ENCODE data around the gene FARP1.
"Not testable (repeated sequence)": the region's sequence is repeated elsewhere in the genome, so short reads cannot be mapped to it uniquely, and the experiment has no call there.

The FARP1 gene

GRCh38 chr13:98260357-98261164, 117.7 kb downstream of the FARP1 start:
- no peak for DNase-seq (ENCODE audit: low read depth)

- no peak for DNase-seq (ENCODE audit: low read depth)
These were observed 118.3 kb downstream of the FARP1 start for GRCh38 chr13:98261165-98261702.

GRCh38 chr13:98262292-98262691, 119.4 kb downstream of the FARP1 start:
- DNase-seq (ENCODE audit: low read depth), result no peak

GRCh38 chr13:98263841-98264240, 120.9 kb downstream of the FARP1 start:
- DNase-seq (ENCODE audit: low read depth), result no peak

- no peak for DNase-seq (ENCODE audit: low read depth)
These were observed 122.0 kb downstream of the FARP1 start for GRCh38 chr13:98264877-98265276.

- no peak for DNase-seq (ENCODE audit: low read depth)
These were observed 123.0 kb downstream of the FARP1 start for GRCh38 chr13:98265692-98266551.

GRCh38 chr13:98267080-98267912, 124.4 kb downstream of the FARP1 start:
- no peak for DNase-seq (ENCODE audit: low read depth)

DNA sequence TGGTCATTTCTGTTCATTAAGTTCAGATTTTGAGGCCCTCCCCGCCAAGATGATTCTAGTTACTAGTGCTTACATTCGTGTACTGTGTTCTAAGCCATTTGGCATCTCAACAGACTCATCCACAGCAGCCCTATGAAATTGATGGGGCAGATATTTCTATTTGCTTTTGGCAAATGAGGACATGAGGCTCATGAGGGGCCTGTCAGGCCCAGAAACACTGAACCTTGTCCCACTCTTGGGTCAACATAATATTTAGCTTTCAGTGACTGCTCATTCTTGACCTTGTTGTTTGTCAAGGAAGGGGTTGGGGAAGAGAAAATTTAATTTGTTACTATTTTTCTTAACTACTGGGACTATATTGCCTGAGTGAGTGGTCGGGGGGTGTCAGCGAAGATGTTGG, 126.5 kb downstream of the FARP1 start:
- DNase-seq (ENCODE audit: low read depth), result no peak

GRCh38 chr13:98270819-98271218, 127.9 kb downstream of the FARP1 start:
- DNase-seq (ENCODE audit: low read depth), result no peak

DNA sequence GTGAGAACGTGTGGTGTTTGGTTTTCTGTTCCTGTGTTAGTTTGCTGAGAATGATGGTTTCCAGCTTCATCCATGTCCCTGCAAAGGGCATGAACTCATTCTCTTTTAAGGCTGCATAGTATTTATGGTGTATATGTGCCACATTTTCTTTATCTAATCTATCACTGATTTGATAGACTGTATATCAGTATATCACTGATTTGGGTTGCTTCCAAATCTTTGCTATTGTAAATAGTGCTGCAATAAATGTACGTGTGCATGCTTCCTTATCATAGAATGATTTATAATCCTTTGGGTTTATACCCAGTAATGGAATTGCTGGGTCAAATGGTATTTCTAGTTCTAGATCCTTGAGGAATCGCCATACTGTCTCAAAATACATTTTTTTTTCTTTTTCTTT, 128.8 kb downstream of the FARP1 start:
- DNase-seq (ENCODE audit: low read depth), result not testable (repeated sequence)

DNA sequence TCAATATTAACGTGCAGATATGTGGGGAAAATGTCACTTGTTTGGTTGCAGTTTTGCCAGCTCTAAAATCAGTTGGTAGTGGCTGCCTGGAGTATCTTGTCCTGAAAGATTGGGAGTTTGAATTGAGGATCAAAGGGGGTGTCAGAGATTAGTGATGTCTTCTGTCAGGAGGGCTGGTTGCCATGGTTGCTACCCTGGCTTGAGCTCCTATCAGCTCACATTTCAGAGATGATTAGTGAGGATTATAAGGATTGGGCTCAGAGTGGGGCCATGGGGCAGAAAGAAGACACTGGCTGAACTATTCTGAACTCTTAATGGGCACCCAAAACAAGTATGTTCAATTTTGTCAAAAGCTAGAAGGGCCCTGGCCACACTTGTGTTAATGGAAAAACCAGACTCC, 129.7 kb downstream of the FARP1 start:
- no peak for DNase-seq (ENCODE audit: low read depth)

GRCh38 chr13:98273067-98273823, 130.4 kb downstream of the FARP1 start:
- no peak for DNase-seq (ENCODE audit: low read depth)

DNA sequence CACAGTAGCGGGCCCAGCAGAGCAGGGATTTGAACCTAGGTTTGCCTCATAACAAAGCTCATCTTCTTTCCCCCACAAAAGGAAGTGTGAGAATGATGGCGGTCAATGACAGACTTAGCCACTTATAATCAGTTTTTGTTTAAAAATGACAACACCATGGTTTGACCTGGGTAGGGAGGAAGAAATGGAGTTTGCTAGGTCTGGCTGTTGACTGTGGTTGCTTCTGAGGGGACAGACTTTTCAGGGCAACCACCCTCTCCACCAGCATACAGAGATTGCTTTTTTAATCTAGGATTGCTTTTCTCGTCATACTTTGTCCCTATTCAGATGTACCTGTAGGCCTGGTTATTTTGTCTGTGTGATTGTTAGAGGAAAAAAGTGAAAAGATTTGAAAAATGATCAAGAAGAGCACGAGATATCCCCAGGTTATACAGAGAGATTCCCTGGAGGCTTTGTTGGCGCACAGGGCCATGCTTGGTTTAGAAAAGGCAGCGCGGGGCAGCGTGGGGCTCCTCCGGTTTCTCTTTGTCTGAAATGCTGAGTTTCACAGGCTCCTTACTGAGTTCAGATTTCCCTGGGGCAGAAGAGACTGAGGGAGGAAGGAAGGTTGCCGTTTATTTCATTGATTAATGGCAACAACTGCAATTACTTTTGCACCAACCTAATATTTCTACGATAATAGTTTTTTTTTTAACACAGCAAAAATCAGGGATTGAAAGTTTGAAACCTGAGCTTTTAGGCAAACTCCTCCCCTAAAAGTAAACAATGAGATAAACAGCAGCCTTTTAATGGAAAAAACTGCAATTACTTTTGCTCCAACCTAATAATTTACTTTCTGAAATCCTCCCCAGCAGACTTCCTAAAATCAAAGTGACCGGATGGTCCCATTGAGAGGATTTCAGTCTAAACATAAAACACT, 131.2 kb downstream of the FARP1 start:
- DNase-seq (ENCODE audit: low read depth), result no peak

DNA sequence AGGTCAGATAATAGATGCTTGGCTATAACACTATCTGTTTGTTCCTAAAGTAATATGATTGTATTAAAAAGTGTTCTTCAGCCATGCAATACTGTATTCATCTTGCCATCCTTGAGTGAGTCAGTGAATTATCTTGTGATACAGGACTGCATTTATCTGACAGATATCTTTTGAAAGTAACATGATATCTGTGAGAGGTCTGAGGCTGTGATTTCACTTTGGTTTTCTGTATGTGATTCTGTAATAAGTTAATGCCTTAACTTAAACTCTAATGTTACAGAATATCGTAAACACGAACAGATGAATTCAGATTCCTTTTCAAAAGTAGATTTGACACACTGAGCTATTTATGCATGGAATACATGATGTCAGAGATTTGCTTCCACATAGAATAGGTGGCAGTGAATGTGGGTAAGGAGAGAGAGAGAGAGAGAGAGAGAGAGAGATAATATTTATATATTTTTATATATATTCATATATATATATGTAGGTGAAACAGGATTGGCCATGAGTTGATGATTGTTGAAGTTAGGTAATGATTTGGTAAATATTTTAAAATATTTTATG, 132.1 kb downstream of the FARP1 start:
- peak; percentile 67 for DNase-seq (ENCODE audit: low read depth)

DNA sequence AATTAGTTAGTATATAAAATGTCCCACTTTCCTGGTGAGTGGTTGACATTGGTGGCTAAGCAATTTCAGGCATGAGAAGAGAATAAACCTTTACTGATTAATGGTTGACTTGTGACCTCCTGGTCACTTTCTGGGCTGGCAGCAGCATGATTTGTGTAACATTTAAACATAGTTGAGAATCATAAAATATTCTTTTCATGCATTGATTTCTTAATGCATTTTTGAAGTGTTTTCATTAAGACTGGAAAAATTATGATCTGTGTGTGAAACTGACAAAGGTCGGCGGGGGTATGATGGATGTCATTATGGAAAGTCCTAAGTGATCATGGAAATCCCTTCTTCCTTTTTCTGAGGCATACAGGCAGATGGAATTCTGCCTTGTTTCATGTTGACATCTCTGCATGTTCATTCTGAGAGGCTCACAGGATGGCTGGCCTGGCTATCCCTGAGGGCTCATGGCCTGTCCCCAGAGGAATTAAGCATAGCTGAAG, 132.8 kb downstream of the FARP1 start:
- DNase-seq (ENCODE audit: low read depth), result peak; percentile 83

GRCh38 chr13:98276486-98276885, 133.6 kb downstream of the FARP1 start:
- DNase-seq (ENCODE audit: low read depth), result peak; percentile 45

DNA sequence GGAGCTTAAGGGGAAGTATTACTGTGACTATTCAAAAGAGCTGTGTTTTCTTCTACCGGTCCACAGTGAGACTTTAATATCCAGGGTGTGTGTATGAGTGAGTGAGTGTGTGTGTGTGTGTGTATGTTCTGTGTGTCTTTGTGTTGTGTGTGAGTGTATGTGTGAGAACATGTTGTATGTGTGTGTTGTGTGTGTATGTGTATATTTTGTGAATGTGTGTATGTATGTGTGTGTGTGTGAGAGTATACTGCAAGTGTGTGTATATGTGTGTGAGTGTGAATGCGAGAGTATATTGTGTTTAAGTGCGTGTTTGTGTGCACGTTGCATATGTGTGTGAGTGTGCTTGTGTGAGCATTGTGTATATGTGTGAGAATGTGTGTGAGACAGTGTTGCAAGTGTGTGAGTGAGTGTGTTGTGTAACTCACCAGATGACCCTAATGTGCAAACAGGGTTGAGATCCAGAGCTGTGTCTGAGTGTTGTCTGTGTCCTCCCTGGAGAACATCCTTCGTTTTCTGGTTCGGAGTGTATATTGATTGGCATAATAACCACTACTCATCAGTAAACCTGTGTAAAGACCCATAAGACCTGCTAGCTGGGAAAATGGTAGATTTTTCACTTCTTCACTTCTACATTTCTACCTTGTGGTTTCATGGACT, 135.3 kb downstream of the FARP1 start:
- DNase-seq (ENCODE audit: low read depth), result no peak

DNA sequence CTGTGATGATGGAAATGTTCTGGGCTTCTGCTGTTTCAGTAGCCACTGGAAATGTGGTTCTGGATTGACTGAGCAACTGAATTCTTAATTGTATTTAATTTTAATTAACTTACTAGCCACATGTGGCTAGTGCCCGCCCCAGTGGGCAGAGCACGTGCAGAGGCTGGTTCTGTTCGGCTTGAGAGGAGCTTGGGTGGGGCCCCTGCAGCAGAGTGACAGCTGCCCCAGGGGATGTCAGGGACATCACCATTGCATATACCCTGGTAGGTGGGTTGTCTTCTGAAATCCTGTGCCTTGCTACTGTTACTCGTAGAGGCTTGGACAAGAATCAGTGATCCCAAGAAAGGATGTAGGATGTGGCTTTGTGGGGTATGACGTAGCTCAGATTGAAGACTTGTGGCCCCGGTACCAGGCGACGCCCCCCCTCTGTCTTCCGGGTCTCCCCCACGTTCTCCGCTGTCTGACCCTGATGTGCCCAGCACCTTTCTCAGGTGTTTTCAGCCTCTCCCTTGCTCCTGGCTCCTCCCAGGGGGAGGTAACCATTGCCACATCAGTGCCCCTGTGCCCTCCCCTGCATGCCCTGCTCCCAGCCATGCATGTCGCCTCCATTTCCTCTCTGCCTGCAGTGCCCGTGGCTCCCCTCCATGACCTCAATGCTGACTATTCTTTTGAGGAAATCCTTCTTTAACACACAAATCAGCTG, 136.7 kb downstream of the FARP1 start:
- no peak for DNase-seq (ENCODE audit: low read depth)

DNA sequence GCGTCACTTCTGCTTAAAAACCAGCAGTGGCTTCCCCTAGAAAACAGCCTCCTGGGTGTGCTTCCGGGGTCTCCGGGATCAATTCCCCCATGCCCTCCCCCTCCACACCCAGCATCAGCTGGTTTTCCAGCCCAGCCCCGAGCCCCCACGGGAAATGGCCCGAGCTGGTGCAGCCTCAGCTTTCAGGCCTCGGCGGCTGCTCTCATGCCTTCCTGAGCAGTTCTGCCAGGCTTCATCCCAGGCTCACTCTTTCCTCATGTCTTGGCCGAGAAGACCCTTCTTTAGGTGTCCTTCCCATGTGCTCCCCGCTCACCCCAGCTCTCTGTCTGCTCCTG, 137.2 kb downstream of the FARP1 start:
- DNase-seq (ENCODE audit: low read depth), result no peak
